ENCODE data around the gene NAPA.

NAPA gene

GRCh38 chr19:47523473-47523872 lies 8.6 kb upstream of the NAPA start:
- DNase-seq (ENCODE audit: low read depth, low spot score): no peak

- DNase-seq (ENCODE audit: low read depth, low spot score): no peak
Observed at GRCh38 chr19:47521473-47522180, 6.8 kb upstream of the NAPA start.

- DNase-seq (ENCODE audit: low read depth, low spot score): no peak
Observed at GRCh38 chr19:47520839-47521238, 6.0 kb upstream of the NAPA start.

- DNase-seq (ENCODE audit: low read depth, low spot score): no peak
Observed at GRCh38 chr19:47520343-47520806, 5.5 kb upstream of the NAPA start.

- DNase-seq (ENCODE audit: low read depth, low spot score): no peak
Observed at GRCh38 chr19:47518854-47519253, 4.0 kb upstream of the NAPA start.

GRCh38 chr19:47518139-47518538 lies 3.3 kb upstream of the NAPA start:
- no peak for DNase-seq (ENCODE audit: low read depth, low spot score)

GRCh38 chr19:47514151-47514868 lies 553 bp downstream of the NAPA start:
- DNase-seq (ENCODE audit: low read depth, low spot score): no peak

- DNase-seq (ENCODE audit: low read depth, low spot score): no peak
Observed at GRCh38 chr19:47512948-47513319, 1.9 kb downstream of the NAPA start.

- DNase-seq (ENCODE audit: low read depth, low spot score): no peak
Observed at GRCh38 chr19:47512183-47512947, 2.5 kb downstream of the NAPA start.

- DNase-seq (ENCODE audit: low read depth, low spot score): no peak
Observed at GRCh38 chr19:47511681-47512080, 3.2 kb downstream of the NAPA start.

- no peak for DNase-seq (ENCODE audit: low read depth, low spot score)
Observed at GRCh38 chr19:47511128-47511517, 3.7 kb downstream of the NAPA start.

- no peak for DNase-seq (ENCODE audit: low read depth, low spot score)
Observed at GRCh38 chr19:47510516-47511127, 4.2 kb downstream of the NAPA start.

- DNase-seq (ENCODE audit: low read depth, low spot score): no peak
Observed at GRCh38 chr19:47509973-47510372, 4.9 kb downstream of the NAPA start.

GRCh38 chr19:47509170-47509847 lies 5.6 kb downstream of the NAPA start:
- no peak for DNase-seq (ENCODE audit: low read depth, low spot score)

- no peak for DNase-seq (ENCODE audit: low read depth, low spot score)
Observed at GRCh38 chr19:47508721-47509120, 6.1 kb downstream of the NAPA start.

GRCh38 chr19:47507924-47508553 lies 6.8 kb downstream of the NAPA start:
- DNase-seq (ENCODE audit: low read depth, low spot score): no peak

- DNase-seq (ENCODE audit: low read depth, low spot score): no peak
Observed at GRCh38 chr19:47507012-47507411, 7.9 kb downstream of the NAPA start.

GRCh38 chr19:47506459-47506858 lies 8.4 kb downstream of the NAPA start:
- no peak for DNase-seq (ENCODE audit: low read depth, low spot score)

GRCh38 chr19:47505506-47505905 lies 9.4 kb downstream of the NAPA start:
- no peak for DNase-seq (ENCODE audit: low read depth, low spot score)

GRCh38 chr19:47503826-47504150 lies 11.1 kb downstream of the NAPA start:
- no peak for DNase-seq (ENCODE audit: low read depth, low spot score)

GRCh38 chr19:47503130-47503825 lies 11.6 kb downstream of the NAPA start:
- DNase-seq (ENCODE audit: low read depth, low spot score): no peak
